Measurements from ENCODE around the gene GDF11. TPM values are rescaled to one million over a fixed set of nuclear protein-coding genes. Genes with fewer than 3 reads are reported as not detected.
A peak's percentile ranks its signal among the peaks of the same experiment; 100 is the strongest.

GDF11 gene
- total RNA-seq, result 1 to 10 TPM; 3.0 to 9.7 TPM

GRCh38 chr12:55742719-55743405 is at the start of gene GDF11:
Gene GDF11 (plus strand): TSS chr12:55743122. CDS start chr12:55743317, 195 bp downstream.
- peaks cover 19 to 33% of the 10 kb centered on the region in 2 donors for H3K4me1 ChIP-seq (ENCODE audit: control insufficient read depth in 1 of 2, low read depth in 2 of 2)
- H3K27ac ChIP-seq, result peak within 1 kb of the TSS; percentile 37 to 58
- ATAC-seq (ENCODE audit: insufficient number of reproducible peaks, low FRiP score, low read depth) (peak; percentile 22), DNase-seq (ENCODE audit: low spot score) (no peak)
- peak within 1 kb of the TSS; percentile 89 for H3K4me3 ChIP-seq
- H3K36me3 ChIP-seq, result no peaks in the 10 kb centered on the region
- TF ChIP-seq, protein P1, sequence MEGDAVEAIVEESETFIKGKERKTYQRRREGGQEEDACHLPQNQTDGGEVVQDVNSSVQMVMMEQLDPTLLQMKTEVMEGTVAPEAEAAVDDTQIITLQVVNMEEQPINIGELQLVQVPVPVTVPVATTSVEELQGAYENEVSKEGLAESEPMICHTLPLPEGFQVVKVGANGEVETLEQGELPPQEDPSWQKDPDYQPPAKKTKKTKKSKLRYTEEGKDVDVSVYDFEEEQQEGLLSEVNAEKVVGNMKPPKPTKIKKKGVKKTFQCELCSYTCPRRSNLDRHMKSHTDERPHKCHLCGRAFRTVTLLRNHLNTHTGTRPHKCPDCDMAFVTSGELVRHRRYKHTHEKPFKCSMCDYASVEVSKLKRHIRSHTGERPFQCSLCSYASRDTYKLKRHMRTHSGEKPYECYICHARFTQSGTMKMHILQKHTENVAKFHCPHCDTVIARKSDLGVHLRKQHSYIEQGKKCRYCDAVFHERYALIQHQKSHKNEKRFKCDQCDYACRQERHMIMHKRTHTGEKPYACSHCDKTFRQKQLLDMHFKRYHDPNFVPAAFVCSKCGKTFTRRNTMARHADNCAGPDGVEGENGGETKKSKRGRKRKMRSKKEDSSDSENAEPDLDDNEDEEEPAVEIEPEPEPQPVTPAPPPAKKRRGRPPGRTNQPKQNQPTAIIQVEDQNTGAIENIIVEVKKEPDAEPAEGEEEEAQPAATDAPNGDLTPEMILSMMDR (IDR thresholded peaks at IDR 0.05), result no peak
- H3K27me3 ChIP-seq (replicated peaks; ENCODE audit: insufficient read depth), result no peaks in the 10 kb centered on the region
- H3K9me3 ChIP-seq, result no peaks in the 10 kb centered on the region

DNA sequence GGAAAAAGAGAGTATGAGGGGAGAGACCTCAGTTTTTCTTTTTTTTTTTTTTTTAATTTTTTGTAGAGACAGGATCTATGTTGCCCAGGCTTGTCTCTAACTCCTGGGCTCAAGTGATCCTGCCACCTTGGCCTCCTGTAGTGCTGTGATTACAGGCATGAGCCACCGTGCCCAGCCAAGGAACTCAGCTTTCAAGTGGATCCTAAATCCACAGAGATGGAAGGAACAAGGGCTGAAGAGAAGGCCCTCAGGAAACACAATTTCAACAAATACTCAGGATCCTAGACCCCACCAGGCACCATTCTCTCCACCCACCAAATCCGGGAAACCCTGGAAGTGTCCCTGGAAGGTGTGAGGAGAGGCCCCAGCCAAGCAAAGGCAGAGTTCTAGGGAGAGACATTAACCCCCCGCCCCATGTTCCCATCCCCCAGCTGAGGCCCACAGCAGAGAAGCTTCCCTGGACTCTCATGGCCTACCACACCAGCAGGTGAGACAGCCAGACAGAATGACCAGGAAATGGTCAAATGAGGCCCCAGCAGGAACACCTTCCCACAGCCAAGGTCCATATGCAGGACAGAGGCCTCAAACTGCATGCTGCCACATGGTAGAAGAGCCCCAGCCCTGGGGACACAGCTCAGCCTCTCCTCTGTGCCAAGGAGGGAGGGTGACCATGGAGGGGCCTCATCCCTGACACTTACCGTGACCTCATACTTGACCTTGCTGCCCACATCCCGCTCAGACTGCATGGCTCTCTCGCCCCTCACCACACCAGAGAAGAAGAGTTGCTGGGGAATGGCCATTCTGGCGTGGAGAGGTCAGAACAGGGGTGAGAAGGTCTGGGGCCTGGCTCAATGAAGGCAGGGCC is 49.4 kb upstream of the GDF11 start:
- H3K9me3 ChIP-seq, result no peaks in the 10 kb centered on the region
- no peak overlapping the region for H3K4me3 ChIP-seq
- TF ChIP-seq, protein P1 (IDR thresholded peaks at IDR 0.05), result no peak
- ATAC-seq (ENCODE audit: insufficient number of reproducible peaks, low FRiP score, low read depth), result no peak
- H3K27me3 ChIP-seq (replicated peaks; ENCODE audit: insufficient read depth), result no peaks in the 10 kb centered on the region
- DNase-seq (ENCODE audit: low spot score), result no peak
- H3K27ac ChIP-seq, result no peak overlapping the region
- no peaks in the 10 kb centered on the region for H3K4me1 ChIP-seq (ENCODE audit: control insufficient read depth in 1 of 2, low read depth in 2 of 2)
- peaks cover 73% of the 10 kb centered on the region for H3K36me3 ChIP-seq

GRCh38 chr12:55694188-55694515 is 48.8 kb upstream of the GDF11 start:
- no peak overlapping the region for H3K4me3 ChIP-seq

GRCh38 chr12:55694651-55695050 is 48.3 kb upstream of the GDF11 start:
- Histone ChIP-seq H3K4me1 (ENCODE audit: control insufficient read depth in 1 of 2, low read depth in 2 of 2) (no peaks in the 10 kb centered on the region), H3K36me3 (peaks cover 78% of the 10 kb centered on the region), H3K4me3 (no peak overlapping the region), H3K9me3 (no peaks in the 10 kb centered on the region), H3K27ac (no peak overlapping the region), H3K27me3 (replicated peaks; ENCODE audit: insufficient read depth) (no peaks in the 10 kb centered on the region)
- ATAC-seq (ENCODE audit: insufficient number of reproducible peaks, low FRiP score, low read depth), result no peak
- no peak for DNase-seq (ENCODE audit: low spot score)
- TF ChIP-seq, protein P1 (IDR thresholded peaks at IDR 0.05), result no peak

More at GRCh38 chr12:55694188-55694515, 48.8 kb upstream of the GDF11 start:
- ATAC-seq (ENCODE audit: insufficient number of reproducible peaks, low FRiP score, low read depth) (no peak), DNase-seq (ENCODE audit: low spot score) (no peak)
- H3K4me1 ChIP-seq (ENCODE audit: control insufficient read depth in 1 of 2, low read depth in 2 of 2), result no peaks in the 10 kb centered on the region
- TF ChIP-seq, protein P1 (IDR thresholded peaks at IDR 0.05), result no peak
- peaks cover 74% of the 10 kb centered on the region for H3K36me3 ChIP-seq
- no peak overlapping the region for H3K27ac ChIP-seq
- no peaks in the 10 kb centered on the region for H3K27me3 ChIP-seq (replicated peaks; ENCODE audit: insufficient read depth)
- H3K9me3 ChIP-seq, result no peaks in the 10 kb centered on the region

- H3K4me3 ChIP-seq, result no peak overlapping the region
- peak overlapping the region in 1 of 2 donors; percentile 17 for H3K27ac ChIP-seq
- no peaks in the 10 kb centered on the region for H3K27me3 ChIP-seq (replicated peaks; ENCODE audit: insufficient read depth)
- peaks cover 78% of the 10 kb centered on the region for H3K36me3 ChIP-seq
- TF ChIP-seq, protein P1 (IDR thresholded peaks at IDR 0.05), result no peak
- H3K4me1 ChIP-seq (ENCODE audit: control insufficient read depth in 1 of 2, low read depth in 2 of 2), result peaks cover 3 to 6% of the 10 kb centered on the region in 2 donors
- H3K9me3 ChIP-seq, result no peaks in the 10 kb centered on the region
- no peak for DNase-seq (ENCODE audit: low spot score)
- no peak for ATAC-seq (ENCODE audit: insufficient number of reproducible peaks, low FRiP score, low read depth)
Measured at GRCh38 chr12:55695349-55695748, 47.6 kb upstream of the GDF11 start.
